ENCODE measurements around the gene TRUB1. TPM values are rescaled to one million over a fixed set of nuclear protein-coding genes. Genes with fewer than 3 reads are reported as not detected.
A peak's percentile ranks its signal among the peaks of the same experiment; 100 is the strongest.

Gene TRUB1
- total RNA-seq, 4 donors from 2014 or later, result 11.8 to 16.8 (median 15.2) TPM

- no peaks in the 10 kb centered on the region for H3K27me3 ChIP-seq
- H3K4me3 ChIP-seq, result no peak overlapping the region
- peaks cover 0 to 6% (median 0%) of the 10 kb centered on the region in 3 donors for H3K4me1 ChIP-seq
- WGBS, 2 donors (ENCODE audit: low coverage in 1 of 2), result 31 to 49% methylated on average over 2 of the region's 2 CpGs
- H3K9me3 ChIP-seq, result no peaks in the 10 kb centered on the region
- peaks cover 0 to 19% of the 10 kb centered on the region in 2 donors for H3K36me3 ChIP-seq
- H3K27ac ChIP-seq, result no peak overlapping the region
- peak; percentile 61 for ATAC-seq
- TF ChIP-seq POLR2AphosphoS5 (IDR thresholded peaks at IDR 0.05) (no peak), EP300 (IDR thresholded peaks at IDR 0.05) (no peak), CTCF (IDR thresholded peaks at IDR 0.05) (no peak), POLR2A (IDR thresholded peaks at IDR 0.05) (no peak)
Observed at GRCh38 chr10:114967071-114967470, 29.1 kb downstream of the TRUB1 start.

GRCh38 chr10:114970515-114970914 is 32.5 kb downstream of the TRUB1 start:
- peaks cover 0 to 13% (median 0%) of the 10 kb centered on the region in 3 donors for H3K4me1 ChIP-seq
- H3K36me3 ChIP-seq, result peaks cover 0 to 8% of the 10 kb centered on the region in 2 donors
- H3K27me3 ChIP-seq, result no peaks in the 10 kb centered on the region
- H3K9me3 ChIP-seq, result no peaks in the 10 kb centered on the region
- H3K4me3 ChIP-seq, result no peak overlapping the region
- H3K27ac ChIP-seq, result no peak overlapping the region
- TF ChIP-seq POLR2A (IDR thresholded peaks at IDR 0.05) (no peak), CTCF (IDR thresholded peaks at IDR 0.05) (no peak), EP300 (IDR thresholded peaks at IDR 0.05) (no peak), POLR2AphosphoS5 (IDR thresholded peaks at IDR 0.05) (no peak)
- no peak for ATAC-seq
- 69 to 85% methylated on average over 3 to 4 of the region's 4 CpGs for WGBS, 2 donors (ENCODE audit: low coverage in 1 of 2)

- Histone ChIP-seq H3K36me3 (peaks cover 0 to 8% of the 10 kb centered on the region in 2 donors), H3K4me3 (no peak overlapping the region), H3K27me3 (no peaks in the 10 kb centered on the region), H3K4me1 (peaks cover 0 to 7% (median 0%) of the 10 kb centered on the region in 3 donors), H3K27ac (no peak overlapping the region), H3K9me3 (no peaks in the 10 kb centered on the region)
- 85% methylated on average over 5 of the region's 5 CpGs for WGBS, 2 donors (ENCODE audit: low coverage in 1 of 2)
- TF ChIP-seq EP300 (IDR thresholded peaks at IDR 0.05) (no peak), POLR2A (IDR thresholded peaks at IDR 0.05) (no peak), CTCF (IDR thresholded peaks at IDR 0.05) (no peak), POLR2AphosphoS5 (IDR thresholded peaks at IDR 0.05) (no peak)
- ATAC-seq, result no peak
Observed at GRCh38 chr10:114973306-114973705, 35.3 kb downstream of the TRUB1 start.

- no peak overlapping the region for H3K27ac ChIP-seq
- H3K4me1 ChIP-seq, result peaks cover 0 to 7% (median 0%) of the 10 kb centered on the region in 3 donors
- peaks cover 0 to 11% of the 10 kb centered on the region in 2 donors for H3K36me3 ChIP-seq
- no peaks in the 10 kb centered on the region for H3K27me3 ChIP-seq
- no peak overlapping the region for H3K4me3 ChIP-seq
- TF ChIP-seq EP300 (IDR thresholded peaks at IDR 0.05) (no peak), POLR2AphosphoS5 (IDR thresholded peaks at IDR 0.05) (no peak), CTCF (IDR thresholded peaks at IDR 0.05) (no peak), POLR2A (IDR thresholded peaks at IDR 0.05) (no peak)
- H3K9me3 ChIP-seq, result no peaks in the 10 kb centered on the region
- no peak for ATAC-seq
Observed at GRCh38 chr10:114973997-114974396, 36.0 kb downstream of the TRUB1 start.

GRCh38 chr10:114974625-114975024 is 36.6 kb downstream of the TRUB1 start:
- no peaks in the 10 kb centered on the region for H3K27me3 ChIP-seq
- H3K36me3 ChIP-seq, result peaks cover 0 to 16% of the 10 kb centered on the region in 2 donors
- no peak for ATAC-seq
- H3K4me1 ChIP-seq, result peaks cover 0 to 7% (median 0%) of the 10 kb centered on the region in 3 donors
- no peak overlapping the region for H3K4me3 ChIP-seq
- 63 to 71% methylated on average over 5 of the region's 5 CpGs for WGBS, 2 donors (ENCODE audit: low coverage in 1 of 2)
- no peak for TF ChIP-seq EP300 (IDR thresholded peaks at IDR 0.05)
- no peak for TF ChIP-seq POLR2AphosphoS5 (IDR thresholded peaks at IDR 0.05)
- no peak for TF ChIP-seq CTCF (IDR thresholded peaks at IDR 0.05)
- TF ChIP-seq POLR2A (IDR thresholded peaks at IDR 0.05), result no peak
- no peaks in the 10 kb centered on the region for H3K9me3 ChIP-seq
- H3K27ac ChIP-seq, result no peak overlapping the region

Measured in gastroesophageal sphincter (tissue), 4 donors.